A172 (cell line): ENCODE results near the gene PDE6A. TPM values are rescaled to one million over a fixed set of nuclear protein-coding genes. Genes with fewer than 3 reads are reported as not detected.
A peak's percentile ranks its signal among the peaks of the same experiment; 100 is the strongest.

Source experiments
- DNase-seq: peaks from one replicate; pipeline ENCODE4 v3.0.0-alpha.2; 2015; ENCODE audit warnings: low spot score
- total RNA-seq: library from RNA; depleted of rRNA; stranded (reverse); fragments of >200 nt; shearing (Covaris generic); gene quantifications from 2 replicates; pipeline ENCODE4 v1.2.3, GENCODE V29; 2014; rRNA removed

The PDE6A gene
- total RNA-seq: 0.10 and 0.41 TPM in 2 replicates

DNA sequence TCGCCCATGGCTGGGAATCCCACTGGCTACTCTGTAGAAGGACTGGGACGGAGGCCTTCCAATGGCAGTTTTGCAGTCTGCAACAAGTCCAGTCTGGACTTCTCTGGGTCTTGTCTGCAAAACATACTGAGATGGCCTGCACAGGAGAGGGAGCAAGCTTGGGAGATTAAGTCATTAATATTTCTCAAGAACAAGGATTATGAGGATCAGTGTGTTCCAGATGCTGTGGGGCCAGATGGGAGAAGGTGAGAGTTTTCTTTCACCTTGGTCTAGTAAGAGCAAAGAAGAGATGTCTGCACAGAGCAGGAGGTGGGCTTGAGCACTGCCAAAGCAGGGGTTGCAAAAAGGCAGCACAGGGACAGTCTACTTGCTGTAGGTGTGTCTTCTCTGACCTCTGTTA is at the start of gene PDE6A:
TSS of gene PDE6A (minus strand) at position 128 of the 400 bp plus-strand sequence. CDS start at position 8, 120 bp downstream.
- DNase-seq: no peak

DNA sequence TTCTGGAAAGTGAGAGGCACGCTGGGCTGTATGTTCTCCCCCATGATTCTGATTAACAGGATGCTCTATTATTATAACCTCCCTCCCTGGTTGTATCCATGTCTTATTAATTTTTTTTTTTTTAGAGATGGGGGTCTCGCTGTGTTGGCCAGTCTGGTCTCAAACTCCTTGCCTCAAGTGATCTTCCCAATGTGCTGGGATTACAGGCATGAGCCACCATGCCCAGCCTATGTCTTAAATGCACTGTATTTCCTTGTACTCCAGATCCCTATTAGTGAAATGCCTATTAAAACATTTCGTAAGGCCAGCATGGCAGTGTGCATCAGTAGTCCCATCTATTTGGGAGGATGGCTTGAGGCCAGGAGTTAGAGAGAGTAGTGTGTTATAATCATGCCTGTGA is 48.9 kb upstream of the PDE6A start:
- no peak for DNase-seq

DNA sequence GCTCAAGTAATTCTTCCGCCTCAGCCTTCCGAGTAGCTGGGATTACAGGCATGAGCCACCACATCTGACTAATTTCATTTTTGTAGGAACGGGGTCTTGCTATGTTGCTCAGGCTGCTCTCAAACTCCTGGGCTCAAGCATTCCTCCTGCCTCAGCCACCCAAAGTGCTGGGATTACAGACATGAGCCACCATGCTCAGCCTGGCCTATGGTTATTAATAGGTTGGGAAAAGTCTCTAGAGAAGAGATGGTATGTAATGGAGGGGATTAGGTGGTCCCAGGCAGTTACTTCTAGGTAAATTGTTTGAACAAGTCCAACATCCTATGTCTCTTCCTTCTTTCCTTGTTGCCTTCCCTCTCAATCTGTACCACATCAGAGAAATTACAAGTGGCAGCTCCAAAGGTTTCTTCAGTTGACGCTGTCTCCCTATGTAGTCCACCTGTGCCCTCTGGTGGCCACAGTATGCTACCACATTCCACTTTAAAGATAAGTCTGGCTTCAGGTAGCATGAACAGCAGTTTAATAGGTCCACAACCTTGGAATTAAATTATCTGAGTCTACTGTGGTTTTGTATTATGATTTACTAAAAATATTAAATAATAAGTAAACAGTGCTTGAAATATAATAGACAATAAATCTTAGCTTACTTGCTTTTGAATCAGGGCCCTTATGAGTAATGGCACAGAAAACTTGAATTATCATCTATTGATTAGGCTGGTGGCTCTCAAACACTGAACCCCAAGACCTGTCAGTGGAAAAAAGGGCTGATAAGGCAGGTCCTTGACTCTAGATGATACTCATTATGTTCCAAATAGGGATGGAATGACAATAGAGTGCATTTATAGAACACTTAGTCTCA is 46.2 kb upstream of the PDE6A start:
- peak; percentile 74 for DNase-seq

DNA sequence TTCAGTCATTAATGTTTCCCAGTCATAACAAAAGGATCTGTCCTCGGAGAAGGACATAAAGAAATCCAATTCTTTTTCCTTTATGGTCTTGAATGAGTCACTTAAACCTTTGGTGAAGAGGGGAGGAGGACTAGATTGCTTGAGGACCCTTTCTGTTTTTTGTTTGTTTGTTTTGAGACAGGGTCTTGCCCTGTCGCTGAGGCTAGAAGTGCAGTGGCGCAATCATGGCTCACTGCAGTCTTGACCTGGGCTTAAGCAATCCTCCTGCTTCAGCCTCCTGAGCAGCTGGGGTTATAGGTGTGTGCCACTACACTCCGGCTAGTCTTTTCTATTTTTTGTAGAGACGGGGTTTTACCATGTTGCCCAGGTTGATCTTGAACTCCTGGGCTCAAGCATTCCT is 43.5 kb upstream of the PDE6A start:
- no peak for DNase-seq

DNA sequence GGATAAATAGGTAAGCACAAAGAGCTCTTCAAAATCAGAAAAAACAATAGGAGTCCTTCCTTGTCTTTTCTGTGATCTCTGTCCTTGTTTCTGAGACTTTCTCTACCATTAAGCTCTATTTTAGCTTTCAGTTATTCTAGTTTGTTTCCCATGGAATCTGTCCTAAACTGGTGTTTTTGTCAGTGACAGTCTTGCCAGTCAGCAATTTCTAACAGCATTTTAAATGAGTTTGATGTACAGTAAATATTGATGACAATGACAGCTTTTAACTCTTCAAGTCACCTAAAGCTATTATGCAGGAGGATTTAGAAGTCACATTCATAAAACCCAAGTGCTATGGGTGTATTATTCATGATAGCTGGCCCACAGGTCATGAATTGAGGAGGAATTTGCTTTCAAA is 37.9 kb upstream of the PDE6A start:
- no peak for DNase-seq

DNA sequence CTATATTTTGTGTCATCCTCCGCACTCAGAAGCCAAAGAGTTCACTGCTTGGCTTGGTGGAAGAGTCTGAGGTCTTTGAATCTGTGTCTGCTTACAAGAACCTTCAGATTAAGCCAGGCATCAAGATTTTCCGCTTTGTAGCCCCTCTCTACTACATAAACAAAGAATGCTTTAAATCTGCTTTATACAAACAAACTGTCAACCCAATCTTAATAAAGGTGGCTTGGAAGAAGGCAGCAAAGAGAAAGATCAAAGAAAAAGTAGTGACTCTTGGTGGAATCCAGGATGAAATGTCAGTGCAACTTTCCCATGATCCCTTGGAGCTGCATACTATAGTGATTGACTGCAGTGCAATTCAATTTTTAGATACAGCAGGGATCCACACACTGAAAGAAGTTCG is 36.6 kb upstream of the PDE6A start:
- DNase-seq: no peak

DNA sequence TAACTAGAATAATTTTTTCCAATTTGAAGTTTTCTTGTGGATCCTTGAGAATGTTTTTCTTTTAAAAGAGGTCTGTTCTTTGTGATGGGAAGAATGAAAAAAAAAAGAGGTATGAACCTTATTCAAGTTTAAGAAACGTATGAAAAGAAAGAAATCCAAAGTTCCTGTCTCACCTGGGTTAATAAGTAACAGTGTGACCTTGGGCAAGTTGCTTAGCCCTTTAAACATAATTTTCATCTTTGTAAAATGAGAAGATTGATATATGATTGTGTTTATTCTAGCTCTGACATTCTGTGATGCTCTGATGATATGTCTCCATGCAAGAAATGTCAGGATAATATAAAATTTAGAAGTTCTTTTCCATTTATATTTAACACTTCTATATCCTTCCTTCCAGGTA is 35.3 kb upstream of the PDE6A start:
- DNase-seq: no peak

DNA sequence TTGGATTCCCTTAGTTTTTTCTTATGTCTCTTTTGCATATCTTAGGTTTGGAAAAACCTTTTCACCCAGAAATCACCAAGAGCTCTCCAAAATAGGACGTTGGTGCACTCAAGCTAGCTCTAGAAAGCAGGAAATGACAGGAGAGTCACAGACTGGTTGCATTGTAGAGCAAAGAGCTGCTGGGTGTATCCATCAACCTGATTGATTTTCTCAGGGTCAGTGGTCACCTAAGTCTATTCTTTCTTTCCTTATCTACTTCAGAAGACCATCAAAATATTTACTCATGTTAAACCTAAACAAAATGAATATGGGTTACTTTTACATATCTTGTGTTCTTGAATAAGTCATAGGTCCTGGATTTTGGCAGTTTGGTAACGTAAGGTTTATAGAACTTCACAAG is 30.8 kb upstream of the PDE6A start:
- DNase-seq: no peak

DNA sequence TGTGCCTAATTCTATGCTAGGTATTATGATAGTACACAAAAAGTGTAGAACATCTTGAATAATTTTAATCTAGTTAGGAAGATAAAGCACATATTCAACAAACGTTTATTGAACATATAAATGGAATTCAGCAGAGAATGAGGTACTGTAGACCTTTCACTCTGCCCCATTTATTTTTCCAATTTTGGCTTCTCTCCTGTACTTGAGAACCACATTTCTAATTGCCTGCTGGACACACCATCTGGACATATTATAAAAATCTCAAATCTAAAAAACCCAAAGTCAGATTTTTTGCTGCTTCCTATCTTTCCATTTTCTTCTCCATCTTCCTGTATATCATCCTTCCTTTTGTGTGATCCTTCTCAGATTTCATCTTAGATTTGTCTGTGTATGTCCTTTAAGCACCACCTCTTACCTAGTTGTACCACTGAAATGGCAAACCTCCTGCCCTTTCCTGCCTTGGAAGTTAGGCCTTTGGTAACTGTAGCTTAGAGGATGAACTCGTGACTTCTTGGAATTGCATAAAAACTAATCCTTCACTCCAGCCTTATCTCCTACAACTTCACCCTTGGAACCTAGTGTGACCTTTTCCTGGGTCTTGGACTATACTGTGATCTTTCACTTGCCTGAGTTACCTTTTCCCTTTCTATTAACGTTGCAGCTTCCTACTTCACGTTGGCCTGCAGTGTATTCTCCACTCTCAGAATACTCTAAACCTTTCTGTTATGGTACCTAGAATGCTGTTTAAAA is 24.8 kb upstream of the PDE6A start:
- no peak for DNase-seq

DNA sequence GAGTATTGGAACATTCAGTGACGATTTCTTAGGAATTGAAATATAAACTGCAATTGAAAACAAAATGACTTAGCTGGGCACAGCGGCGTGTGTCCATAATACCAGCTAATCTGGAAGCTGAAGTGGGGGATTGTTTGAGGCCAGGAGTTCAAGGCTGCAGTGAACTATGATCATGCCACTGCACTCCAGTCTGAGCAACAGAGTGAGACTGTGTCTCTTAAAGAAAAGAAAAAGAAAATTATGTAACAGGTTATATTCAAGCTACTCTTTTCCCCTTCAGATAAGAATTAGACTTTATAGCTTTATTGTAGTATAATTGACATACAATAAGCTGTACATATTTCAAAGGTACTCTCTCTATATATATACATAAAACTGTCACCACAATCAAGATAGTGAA is 22.4 kb upstream of the PDE6A start:
- DNase-seq: no peak

DNA sequence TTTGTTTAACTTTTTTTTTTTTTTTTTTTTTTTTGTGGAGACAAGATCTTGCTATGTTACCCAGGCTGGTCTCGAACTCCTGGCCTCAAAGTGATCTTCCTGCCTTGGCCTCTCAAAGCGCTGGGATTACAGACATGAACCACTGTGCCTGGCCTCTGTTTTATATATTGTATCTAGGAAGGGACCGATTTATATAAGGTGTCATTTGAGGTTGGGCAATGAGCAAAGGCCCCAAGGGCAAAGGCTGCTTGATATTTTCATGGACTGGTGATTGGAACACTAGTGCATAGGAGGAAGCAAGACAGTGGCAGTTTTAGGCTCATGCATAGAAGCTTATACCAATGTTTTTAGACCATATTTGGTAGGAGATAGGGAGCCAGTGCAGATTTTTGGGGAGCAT is 19.1 kb upstream of the PDE6A start:
- no peak for DNase-seq

DNA sequence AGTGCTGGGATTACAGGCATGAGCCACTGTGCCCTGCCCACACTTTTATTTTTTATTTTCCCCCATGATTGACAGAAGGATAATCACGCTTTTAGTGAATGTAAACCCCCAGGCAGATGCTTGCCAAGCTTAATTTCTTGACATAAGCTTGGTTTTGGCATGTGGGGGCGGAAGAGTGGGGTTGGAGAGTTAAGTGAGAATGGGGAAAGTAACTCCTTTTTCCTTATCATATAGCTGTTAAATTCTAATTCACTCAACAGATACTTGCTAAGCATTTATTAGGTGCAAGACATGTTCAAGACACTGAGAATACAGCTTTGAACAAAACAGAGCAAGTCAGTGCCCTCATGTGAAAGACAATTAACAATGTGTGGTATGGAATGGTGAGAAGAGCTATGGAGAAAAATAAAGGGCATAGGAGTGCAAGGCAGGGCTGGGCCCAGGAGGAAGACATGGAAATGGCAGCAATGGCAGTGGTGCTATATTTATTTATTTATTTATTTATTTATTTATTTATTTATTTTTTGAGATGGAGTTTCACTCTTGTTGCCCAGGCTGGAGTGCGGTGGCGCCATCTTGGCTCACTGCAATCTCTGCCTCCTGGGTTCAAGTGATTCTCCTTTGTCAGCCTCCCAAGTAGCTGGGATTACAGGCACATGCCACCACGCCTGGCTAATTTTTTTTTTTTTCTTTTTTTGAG is 18.2 kb upstream of the PDE6A start:
- DNase-seq: no peak

DNA sequence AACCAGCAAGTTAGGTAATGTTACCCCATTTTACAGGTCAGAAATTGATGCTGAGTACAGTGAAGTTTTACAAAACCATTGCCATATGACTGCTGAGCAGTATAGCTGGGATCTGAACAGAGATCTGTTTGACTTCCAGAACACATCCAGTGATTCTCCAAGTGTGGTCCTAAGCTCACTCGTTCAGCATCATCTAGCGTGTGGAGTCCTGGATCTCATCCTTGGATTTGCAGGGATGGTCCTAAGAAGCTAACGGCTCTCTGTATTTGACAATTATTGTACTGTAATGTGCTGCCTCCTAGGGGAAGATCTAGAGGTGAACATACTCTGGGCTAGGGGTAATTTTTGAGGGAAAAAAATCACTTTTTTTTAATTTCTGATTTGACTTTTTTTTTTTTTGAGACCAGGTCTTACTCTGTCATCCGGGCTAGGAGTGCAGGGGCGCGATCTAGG is 17.4 kb upstream of the PDE6A start:
- peak; percentile 56 for DNase-seq

DNA sequence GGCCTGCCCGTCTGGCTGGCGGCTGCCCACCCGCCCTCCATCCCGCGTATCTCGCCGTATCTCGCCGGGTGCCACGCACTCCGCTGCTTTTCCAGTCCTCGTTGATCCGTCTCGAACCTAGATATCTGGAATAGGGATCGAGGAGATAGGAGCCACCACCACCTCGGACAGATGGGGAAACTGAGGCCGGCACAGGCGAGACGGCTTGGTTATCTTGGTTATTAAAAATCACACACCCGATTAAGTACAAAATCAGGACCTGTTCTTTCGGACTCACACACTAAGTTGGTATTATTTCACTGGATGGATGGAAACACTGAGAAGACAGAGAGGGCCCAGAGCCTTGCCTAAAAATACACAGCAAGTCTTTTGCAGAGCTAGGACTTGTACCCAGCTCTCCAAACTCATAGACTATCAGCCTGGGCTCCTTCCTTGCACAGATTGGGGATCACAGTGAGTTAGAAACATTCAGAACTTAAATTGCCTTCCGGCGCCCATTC is 16.6 kb upstream of the PDE6A start:
- no peak for DNase-seq

DNA sequence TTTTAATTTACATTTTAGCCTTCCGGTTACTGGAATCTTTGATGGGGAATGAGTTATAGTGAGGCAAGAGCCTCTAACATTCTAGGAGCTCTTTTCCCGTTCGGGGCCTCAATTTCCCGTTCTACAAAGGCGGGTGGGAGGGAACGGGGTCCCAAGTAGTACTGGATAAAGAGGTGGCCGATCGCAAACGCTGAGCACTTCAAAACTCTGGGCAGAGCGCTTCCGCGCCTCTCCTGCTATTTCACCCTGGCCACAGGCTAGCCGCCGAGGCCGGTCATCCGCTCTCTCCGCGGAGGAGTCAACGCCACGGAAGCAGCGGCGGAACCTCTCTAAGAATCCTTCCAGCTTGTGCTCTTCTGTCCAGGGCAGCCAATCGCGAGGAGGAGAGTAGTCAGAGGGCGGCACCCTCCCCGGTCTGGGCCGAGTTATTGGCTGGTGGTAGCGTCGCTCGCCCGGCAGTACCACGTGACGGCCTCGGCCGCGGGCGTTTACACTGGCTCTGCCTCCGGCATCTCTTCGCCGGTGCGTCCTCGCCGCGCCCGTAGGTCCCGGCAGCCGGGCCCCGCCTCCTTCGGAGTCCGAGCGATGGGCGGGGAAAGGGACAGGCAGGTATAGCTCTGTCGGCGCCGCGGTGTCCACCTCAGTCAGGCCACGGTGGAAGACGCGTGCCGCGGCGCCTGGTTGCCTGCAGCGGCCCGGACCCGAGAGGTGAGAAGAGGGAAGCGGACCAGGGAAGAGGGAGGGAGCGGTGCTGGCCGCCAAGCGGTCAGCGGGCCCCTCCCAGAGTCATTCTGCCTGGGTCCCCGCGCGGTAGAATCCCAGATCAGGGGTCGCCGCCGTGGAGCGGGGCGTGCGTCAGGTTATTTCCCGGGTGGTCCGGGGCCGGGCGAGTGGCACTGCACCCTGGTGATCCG is 15.9 kb upstream of the PDE6A start, which contains the start of gene SLC26A2:
TSS of gene SLC26A2 (plus strand) at position 487 of the 914 bp plus-strand sequence. CDS start 16,895 bp downstream, outside the sequence.
- peak; percentile 99 for DNase-seq

DNA sequence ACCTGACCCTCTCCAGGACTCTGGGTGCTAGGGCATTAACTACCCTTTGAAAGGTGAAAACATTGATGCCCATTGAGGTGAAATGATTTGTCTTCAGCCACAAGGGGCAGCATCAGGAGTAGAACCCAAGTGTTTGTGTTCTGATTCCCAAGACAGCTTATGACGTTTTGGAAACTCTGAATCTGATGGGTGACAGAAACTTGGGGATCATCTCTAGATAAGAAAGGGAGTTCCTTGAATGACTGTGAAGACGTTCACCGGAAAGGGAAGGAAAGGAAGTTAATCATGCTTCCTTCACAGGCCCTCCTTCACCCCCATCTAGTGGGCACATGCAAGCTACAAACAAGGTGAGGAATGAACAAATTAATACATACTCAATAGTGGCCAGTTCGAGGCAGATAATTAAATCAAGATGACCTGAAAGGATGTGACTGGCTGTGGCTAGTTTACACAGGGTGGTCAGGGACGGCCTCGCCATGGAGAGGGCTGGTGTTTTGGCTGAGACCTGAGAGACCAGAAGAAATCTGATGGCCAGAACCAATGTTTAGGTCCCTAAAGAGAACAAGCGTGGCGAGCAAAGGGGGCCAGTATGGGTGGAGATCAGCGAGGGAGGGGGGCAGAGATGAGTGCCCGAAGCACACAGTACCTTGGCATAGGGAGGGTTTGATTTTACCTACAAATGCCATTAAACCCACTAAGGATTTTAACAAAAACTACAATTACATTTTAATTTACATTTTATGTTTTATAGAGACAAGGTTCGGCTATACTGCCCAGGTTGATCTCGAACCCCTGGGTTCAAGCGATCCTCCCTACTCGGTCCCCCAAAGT is 15.0 kb upstream of the PDE6A start:
- DNase-seq: peak; percentile 86

DNA sequence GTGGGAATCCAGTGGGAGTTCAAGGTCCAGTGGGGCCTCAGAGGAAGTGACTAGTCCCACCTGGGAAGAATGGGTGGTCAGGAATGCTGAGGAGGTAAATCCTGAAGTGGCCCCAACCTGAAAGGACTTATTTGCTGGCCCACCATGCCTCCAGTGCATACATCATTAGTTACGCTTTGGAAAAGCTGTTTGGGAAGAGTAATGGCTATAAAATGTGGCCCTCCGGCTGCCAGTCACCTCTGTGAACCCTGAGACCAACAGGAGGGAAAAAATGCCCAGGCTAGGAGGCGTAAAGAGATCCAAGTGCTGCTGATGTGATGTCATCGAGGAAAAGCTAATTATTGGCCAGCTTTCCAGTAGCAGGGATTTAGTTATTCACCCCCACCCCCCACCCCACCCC is 13.3 kb upstream of the PDE6A start:
- peak; percentile 14 for DNase-seq

DNA sequence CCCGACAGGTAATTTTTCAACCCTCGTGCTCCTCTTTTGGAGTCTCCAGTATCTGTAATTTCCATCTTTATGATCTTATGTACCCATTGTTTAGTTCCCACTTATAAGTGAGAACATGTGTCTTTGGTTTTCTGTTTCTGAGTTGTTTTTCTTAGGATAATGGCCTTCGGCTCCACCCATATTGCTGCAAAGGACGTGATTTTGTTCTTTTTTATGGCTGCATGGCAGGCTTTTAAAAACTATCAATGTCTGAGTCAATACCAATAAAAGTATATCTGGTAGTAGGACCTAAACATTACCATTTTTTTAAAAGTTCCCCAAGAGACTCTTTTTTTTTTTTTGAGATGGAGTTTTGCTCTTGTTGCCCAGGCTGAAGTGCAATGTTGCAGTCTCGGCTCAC is 12.1 kb upstream of the PDE6A start:
- no peak for DNase-seq

DNA sequence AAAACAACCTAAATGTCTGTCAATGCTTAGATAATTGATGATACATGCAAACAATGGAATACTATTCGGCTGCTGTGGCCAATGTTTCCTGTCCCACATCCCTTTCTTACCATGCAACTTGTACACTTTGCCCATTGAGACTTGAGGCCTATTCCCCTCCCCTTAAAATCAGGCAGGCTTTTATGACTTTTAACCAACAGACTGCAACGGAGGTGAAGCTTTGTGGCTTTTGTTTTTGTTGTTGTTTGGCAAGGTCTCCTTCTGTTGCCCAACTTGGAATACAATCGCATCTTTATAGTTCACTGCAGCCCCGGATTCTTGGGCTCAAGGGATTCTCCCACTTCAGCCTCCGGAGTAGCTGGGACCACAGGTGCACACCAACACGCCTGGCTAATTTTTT is 10.2 kb upstream of the PDE6A start:
- DNase-seq: no peak
